Endometrial microvascular endothelial cells (primary cell): Measurements from ENCODE around the gene CACNA2D3. TPM values are rescaled to one million over a fixed set of nuclear protein-coding genes. Genes with fewer than 3 reads are reported as not detected.

ENCODE experiments used
- in situ Hi-C: cut with HindIII; loops from 2 replicates; pipeline ENCODE4 v1.10.0; 2017; ENCODE audit warnings: low sequenced_read_pairs, low pct_unique_long_range_greater_than_20kb; ENCODE audit errors: inconsistent ontology term
- total RNA-seq: library from RNA; depleted of rRNA; stranded (reverse); fragments of >200 nt; gene quantifications from one replicate; pipeline ENCODE4 v1.2.3, GENCODE V29; 2015; ENCODE audit errors: inconsistent ontology term

Gene CACNA2D3
- total RNA-seq, 1 donor from 2014 or later = not detected

GRCh38 chr3:54123776-54124196 is 1.4 kb downstream of the CACNA2D3 start:
- in situ Hi-C loops = no loop called here

GRCh38 chr3:54125300-54125699 is 2.9 kb downstream of the CACNA2D3 start:
- in situ Hi-C loops = no loop called here

- in situ Hi-C loops = no loop called here
Measured at GRCh38 chr3:54126551-54126950, 4.2 kb downstream of the CACNA2D3 start.

- in situ Hi-C loops = no loop called here
Measured at GRCh38 chr3:54127499-54128056, 5.2 kb downstream of the CACNA2D3 start.

- in situ Hi-C loops = no loop called here
Measured at GRCh38 chr3:54131026-54131605, 8.8 kb downstream of the CACNA2D3 start.

- in situ Hi-C loops = no loop called here
Measured at GRCh38 chr3:54131890-54132289, 9.5 kb downstream of the CACNA2D3 start.

GRCh38 chr3:54132685-54133084 is 10.3 kb downstream of the CACNA2D3 start:
- in situ Hi-C loops = no loop called here

- in situ Hi-C loops = no loop called here
Measured at GRCh38 chr3:54133196-54133595, 10.8 kb downstream of the CACNA2D3 start.

GRCh38 chr3:54134155-54134554 is 11.8 kb downstream of the CACNA2D3 start:
- in situ Hi-C loops = no loop called here

- in situ Hi-C loops = no loop called here
Measured at GRCh38 chr3:54134713-54135112, 12.4 kb downstream of the CACNA2D3 start.

GRCh38 chr3:54137311-54137710 is 15.0 kb downstream of the CACNA2D3 start:
- in situ Hi-C loops = no loop called here

GRCh38 chr3:54138937-54139547 is 16.7 kb downstream of the CACNA2D3 start:
- in situ Hi-C loops = no loop called here

GRCh38 chr3:54139630-54140029 is 17.3 kb downstream of the CACNA2D3 start:
- in situ Hi-C loops = no loop called here

GRCh38 chr3:54144284-54144683 is 21.9 kb downstream of the CACNA2D3 start:
- in situ Hi-C loops = no loop called here

GRCh38 chr3:54146506-54147239 is 24.3 kb downstream of the CACNA2D3 start:
- in situ Hi-C loops = no loop called here

- in situ Hi-C loops = no loop called here
Measured at GRCh38 chr3:54150864-54151467, 28.6 kb downstream of the CACNA2D3 start.

GRCh38 chr3:54153477-54153876 is 31.1 kb downstream of the CACNA2D3 start:
- in situ Hi-C loops = no loop called here

- in situ Hi-C loops = no loop called here
Measured at GRCh38 chr3:54157860-54158259, 35.5 kb downstream of the CACNA2D3 start.

GRCh38 chr3:54159917-54160316 is 37.6 kb downstream of the CACNA2D3 start:
- in situ Hi-C loops = no loop called here

- in situ Hi-C loops = no loop called here
Measured at GRCh38 chr3:54163441-54163840, 41.1 kb downstream of the CACNA2D3 start.
